Testis (tissue), 3 donors: ENCODE measurements around the gene SLU7. TPM values are rescaled to one million over a fixed set of nuclear protein-coding genes. Genes with fewer than 3 reads are reported as not detected.

Experiments used
- DNase-seq: peaks from one replicate; pipeline ENCODE4 v3.0.0-alpha.2; 2019
- H3K27ac ChIP-seq, 2 donors: fragments of 200-600 bp; sonication (generic); one replicate each; pipeline ENCODE4 v1.5.1; 2019
- H3K27me3 ChIP-seq: fragments of 200-600 bp; sonication (generic); one replicate; pipeline ENCODE4 v1.5.1; 2019
- H3K36me3 ChIP-seq: fragments of 200-600 bp; sonication (generic); one replicate; pipeline ENCODE4 v1.5.1; 2017; ENCODE audit warnings: low read depth; ENCODE audit errors: missing control alignments
- H3K4me1 ChIP-seq: fragments of 200-600 bp; sonication (generic); one replicate; pipeline ENCODE4 v1.5.1; 2019
- H3K4me3 ChIP-seq, 2 donors: fragments of 200-600 bp; sonication (generic); one replicate each; pipeline ENCODE4 v1.5.1; 2017 to 2019
- H3K9me3 ChIP-seq: fragments of 200-600 bp; sonication (generic); one replicate; pipeline ENCODE4 v1.5.1; 2017
- POLR2A ChIP-seq: fragments of 450-650 bp; IDR thresholded peaks from one replicate; pipeline ENCODE4 v1.6.1; 2017; ENCODE audit warnings: antibody characterized with exemption, mild to moderate bottlenecking, moderate library complexity
- WGBS, 2 donors: methylation state at CpG; one replicate each; pipeline ENCODE4 v1.1.5; 2018; 5-methylcytosine and 5-hydroxymethylcytosine counted together
- intact Hi-C: fragments of 100-400 bp; cut with DNase I; formaldehyde crosslinking; loops from one replicate; pipeline ENCODE4 v1.15.1; 2023; ENCODE audit warnings: low total_unique reads
- polyA plus RNA-seq: library from polyadenylated mRNA; stranded (reverse); fragments of 350-450 nt; fragmentation: Illumina TruSeq; extraction: RNeasy Lipid Tissue Mini Kit (QIAGEN cat#74804); gene quantifications from one replicate; pipeline ENCODE4 v1.2.3, GENCODE V29; 2014; ENCODE audit warnings: low read depth, low replicate concordance; ENCODE audit not compliant: insufficient read depth
- total RNA-seq, 2 donors: library from RNA; depleted of rRNA; stranded (reverse); fragments of >200 nt; gene quantifications; one replicate each; pipeline ENCODE4 v1.2.3, GENCODE V29; 2016
- TF ChIP-seq, protein P1 (sequence below), 3 experiments: fragments of 450-650 bp in 2 of 3; fragments of 200-600 bp in 1 of 3; sonication (generic) in 1 of 3; IDR thresholded peaks; one replicate each; pipeline ENCODE4 v1.5.1; 2016 to 2019; ENCODE audit warnings: antibody characterized with exemption in 3 of 3, mild to moderate bottlenecking in 2 of 3, moderate library complexity in 1 of 3

Gene SLU7
- total and polyA plus RNA-seq, 3 donors from 2014 or later = 60.1 to 100.0 (median 92.4) TPM

DNA sequence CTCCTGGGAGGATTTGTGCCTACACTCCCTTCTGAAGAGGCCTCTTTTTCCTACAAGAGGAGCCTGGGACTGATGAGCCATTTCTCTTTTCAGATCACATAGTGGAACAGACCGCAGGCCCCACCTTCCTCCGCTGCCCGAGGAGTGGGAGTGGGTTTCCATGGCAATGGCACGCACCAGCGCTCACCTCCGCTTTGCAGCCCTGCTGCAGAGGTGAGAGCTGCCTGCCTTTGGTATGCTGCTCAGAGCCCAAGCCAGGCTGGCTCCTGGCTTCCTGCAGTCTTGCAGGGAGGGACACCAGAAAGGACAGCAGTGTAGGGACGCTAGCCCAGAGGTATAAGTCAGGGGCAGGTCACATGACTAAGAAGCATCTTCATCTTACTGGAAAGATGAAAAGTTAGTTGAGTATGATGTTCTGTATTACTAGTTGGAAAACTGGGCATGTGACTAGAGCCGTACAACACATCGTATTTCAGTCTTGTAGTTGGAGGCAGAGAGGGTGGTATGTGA, 15.2 kb upstream of the SLU7 start:
- Histone ChIP-seq H3K36me3 (no peaks in the 10 kb centered on the region), H3K4me1 (no peaks in the 10 kb centered on the region), H3K27ac (no peak overlapping the region), H3K9me3 (no peaks in the 10 kb centered on the region), H3K27me3 (no peaks in the 10 kb centered on the region), H3K4me3 (no peak overlapping the region)
- intact Hi-C loops = no loop called here
- WGBS, 2 donors = 64 to 69% methylated on average over 5 to 9 of the region's 9 CpGs
- TF ChIP-seq, protein P1, sequence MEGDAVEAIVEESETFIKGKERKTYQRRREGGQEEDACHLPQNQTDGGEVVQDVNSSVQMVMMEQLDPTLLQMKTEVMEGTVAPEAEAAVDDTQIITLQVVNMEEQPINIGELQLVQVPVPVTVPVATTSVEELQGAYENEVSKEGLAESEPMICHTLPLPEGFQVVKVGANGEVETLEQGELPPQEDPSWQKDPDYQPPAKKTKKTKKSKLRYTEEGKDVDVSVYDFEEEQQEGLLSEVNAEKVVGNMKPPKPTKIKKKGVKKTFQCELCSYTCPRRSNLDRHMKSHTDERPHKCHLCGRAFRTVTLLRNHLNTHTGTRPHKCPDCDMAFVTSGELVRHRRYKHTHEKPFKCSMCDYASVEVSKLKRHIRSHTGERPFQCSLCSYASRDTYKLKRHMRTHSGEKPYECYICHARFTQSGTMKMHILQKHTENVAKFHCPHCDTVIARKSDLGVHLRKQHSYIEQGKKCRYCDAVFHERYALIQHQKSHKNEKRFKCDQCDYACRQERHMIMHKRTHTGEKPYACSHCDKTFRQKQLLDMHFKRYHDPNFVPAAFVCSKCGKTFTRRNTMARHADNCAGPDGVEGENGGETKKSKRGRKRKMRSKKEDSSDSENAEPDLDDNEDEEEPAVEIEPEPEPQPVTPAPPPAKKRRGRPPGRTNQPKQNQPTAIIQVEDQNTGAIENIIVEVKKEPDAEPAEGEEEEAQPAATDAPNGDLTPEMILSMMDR (IDR thresholded peaks at IDR 0.05) = no peak
- TF ChIP-seq POLR2A = no peak
- no peak for DNase-seq

DNA sequence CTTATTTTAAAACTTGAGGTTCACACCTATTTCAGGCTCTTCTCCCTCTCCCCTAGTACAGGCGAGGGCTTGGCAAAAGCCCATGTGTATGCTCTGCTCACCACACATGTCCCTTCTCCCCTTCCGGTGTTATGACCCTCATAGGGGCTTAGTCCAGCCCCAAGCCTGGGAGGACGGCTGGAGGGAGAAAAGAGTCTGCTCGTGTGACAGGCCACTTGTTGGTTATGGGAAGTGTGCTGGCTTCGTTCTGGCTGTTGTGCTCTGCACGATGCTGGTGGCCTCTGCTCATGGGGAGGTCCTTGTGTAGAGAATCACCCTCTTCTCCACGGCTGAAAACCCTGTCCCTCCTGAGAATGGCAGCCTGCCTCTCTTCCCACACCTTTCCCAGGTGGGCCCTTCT, 13.9 kb upstream of the SLU7 start:
- Histone ChIP-seq H3K9me3 (no peaks in the 10 kb centered on the region), H3K36me3 (no peaks in the 10 kb centered on the region), H3K27me3 (no peaks in the 10 kb centered on the region), H3K4me1 (no peaks in the 10 kb centered on the region), H3K4me3 (no peak overlapping the region), H3K27ac (no peak overlapping the region)
- intact Hi-C loops = no loop called here
- TF ChIP-seq POLR2A = no peak
- TF ChIP-seq, protein P1 (IDR thresholded peaks at IDR 0.05) = no peak
- WGBS, 2 donors = 86 to 95% methylated on average over 7 of the region's 7 CpGs
- DNase-seq = no peak

DNA sequence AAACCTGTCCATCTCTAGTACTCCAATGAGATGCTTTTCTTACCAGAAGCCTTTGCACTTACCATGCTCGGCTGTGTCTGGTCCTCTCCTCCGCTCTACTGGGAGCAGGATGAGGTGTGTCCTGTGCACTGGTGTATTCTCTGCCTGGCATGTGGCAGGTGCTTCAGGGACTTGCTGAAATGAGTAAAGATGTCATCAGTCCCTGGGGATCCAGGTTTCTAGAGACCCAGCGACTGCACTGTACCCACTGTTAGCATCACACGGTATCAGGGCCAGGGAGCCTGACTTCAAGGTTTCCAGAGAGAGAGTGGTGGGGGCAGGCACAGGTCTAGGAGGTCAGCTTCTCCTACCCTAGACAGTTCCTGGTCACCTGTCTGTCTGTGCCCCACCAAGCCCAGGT, 13.3 kb upstream of the SLU7 start:
- no peak for TF ChIP-seq POLR2A
- TF ChIP-seq, protein P1 (IDR thresholded peaks at IDR 0.05) = no peak
- DNase-seq = no peak
- intact Hi-C loops = no loop called here
- Histone ChIP-seq H3K27ac (no peak overlapping the region), H3K27me3 (no peaks in the 10 kb centered on the region), H3K4me1 (no peaks in the 10 kb centered on the region), H3K9me3 (no peaks in the 10 kb centered on the region), H3K4me3 (no peak overlapping the region), H3K36me3 (no peaks in the 10 kb centered on the region)
- 88 to 96% methylated on average over 4 of the region's 4 CpGs for WGBS, 2 donors

DNA sequence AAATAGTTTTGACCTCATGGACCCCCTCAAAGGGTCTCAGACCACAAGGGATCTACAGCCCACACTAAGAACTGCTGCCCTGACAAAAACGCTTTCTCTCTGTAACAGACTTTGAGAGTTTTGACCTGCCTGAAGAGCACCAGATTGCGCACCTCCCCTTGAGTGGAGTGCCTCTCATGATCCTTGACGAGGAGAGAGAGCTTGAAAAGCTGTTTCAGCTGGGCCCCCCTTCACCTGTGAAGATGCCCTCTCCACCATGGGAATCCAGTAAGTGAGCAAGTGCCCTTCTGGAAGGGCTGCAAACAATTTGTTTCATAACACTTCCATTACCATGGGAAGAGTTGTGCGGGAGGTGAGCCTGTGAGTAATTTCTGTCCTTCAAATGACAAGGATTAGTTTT, 8.7 kb upstream of the SLU7 start:
- no peak for TF ChIP-seq POLR2A
- TF ChIP-seq, protein P1 (IDR thresholded peaks at IDR 0.05) = no peak
- H3K36me3 ChIP-seq = no peaks in the 10 kb centered on the region
- H3K4me1 ChIP-seq = no peaks in the 10 kb centered on the region
- intact Hi-C loops = no loop called here
- H3K27me3 ChIP-seq = no peaks in the 10 kb centered on the region
- no peak overlapping the region for H3K27ac ChIP-seq
- DNase-seq = no peak
- H3K4me3 ChIP-seq = no peak overlapping the region
- 96 to 99% methylated on average over 4 of the region's 4 CpGs for WGBS, 2 donors
- no peaks in the 10 kb centered on the region for H3K9me3 ChIP-seq

DNA sequence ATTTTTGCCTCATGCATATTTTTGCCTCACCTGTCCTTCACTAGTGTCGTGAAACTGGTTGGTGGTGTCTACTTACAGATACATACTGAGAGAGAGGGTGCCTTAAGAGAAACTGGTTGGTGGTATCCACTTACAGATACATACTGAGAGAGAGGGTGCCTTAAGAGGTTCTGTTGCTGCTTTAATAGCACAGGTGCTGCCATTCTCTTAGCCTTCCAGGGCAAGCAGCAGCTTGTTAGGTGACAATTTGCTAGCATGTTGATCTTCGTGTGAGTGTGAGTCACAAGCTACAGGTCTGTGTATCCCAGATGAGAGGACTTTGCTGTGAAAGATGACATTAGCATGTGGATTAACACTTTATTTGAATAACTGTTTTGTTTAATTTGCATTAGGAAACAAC, 4.2 kb upstream of the SLU7 start:
- TF ChIP-seq POLR2A = no peak
- TF ChIP-seq, protein P1 (IDR thresholded peaks at IDR 0.05) = no peak
- Histone ChIP-seq H3K4me1 (peaks cover under 1% of the 10 kb centered on the region), H3K9me3 (no peaks in the 10 kb centered on the region), H3K36me3 (no peaks in the 10 kb centered on the region), H3K27me3 (no peaks in the 10 kb centered on the region), H3K4me3 (no peak overlapping the region), H3K27ac (no peak overlapping the region)
- DNase-seq = no peak
- intact Hi-C loops = no loop called here
- WGBS, 2 donors = 44 to 58% methylated on average over 2 of the region's 2 CpGs
